ENCODE results near the gene ADGRB3.

GRCh38 chr6:69279805-69280204 lies 644.7 kb downstream of the ADGRB3 start:
- TF ChIP-seq CTCF (IDR thresholded peaks at IDR 0.05; ENCODE audit: low read depth, low read length, missing input control) (no peak), HNF4G (IDR thresholded peaks at IDR 0.05) (no peak), FOXA2 (IDR thresholded peaks at IDR 0.05) (no peak), TAF1 (conservative IDR thresholded peaks at IDR 0.05) (no peak), YY1 (IDR thresholded peaks at IDR 0.05) (no peak), REST (IDR thresholded peaks at IDR 0.05) (no peak), ZBTB33 (IDR thresholded peaks at IDR 0.05) (no peak)
- TF ChIP-seq, protein P1, sequence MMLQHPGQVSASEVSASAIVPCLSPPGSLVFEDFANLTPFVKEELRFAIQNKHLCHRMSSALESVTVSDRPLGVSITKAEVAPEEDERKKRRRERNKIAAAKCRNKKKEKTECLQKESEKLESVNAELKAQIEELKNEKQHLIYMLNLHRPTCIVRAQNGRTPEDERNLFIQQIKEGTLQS (IDR thresholded peaks at IDR 0.05), result no peak
